GM18507 (cell line): Measurements from ENCODE around the gene NABP1.
A peak's percentile ranks its signal among the peaks of the same experiment; 100 is the strongest.

Experiments
- DNase-seq: peaks from one replicate; pipeline ENCODE4 v3.0.0; 2011; ENCODE audit warnings: low read depth; ENCODE audit not compliant: insufficient read length; ENCODE audit errors: extremely low spot score
- FAIRE-seq: peaks from 2 replicates; lab custom pipeline; 2011; peaks lifted over from hg19 to GRCh38; lab: Jason Lieb, UNC

NABP1 gene

GRCh38 chr2:191678437-191679100, 633 bp downstream of the NABP1 start:
- peak; percentile 55 for FAIRE-seq
- no peak for DNase-seq

GRCh38 chr2:191679818-191680600, 2.1 kb downstream of the NABP1 start:
- FAIRE-seq (peak; percentile 95), DNase-seq (no peak)

GRCh38 chr2:191680639-191681038, 2.7 kb downstream of the NABP1 start:
- FAIRE-seq = no peak

GRCh38 chr2:191682126-191682525, 4.2 kb downstream of the NABP1 start:
- no peak for DNase-seq
- no peak for FAIRE-seq

More at GRCh38 chr2:191680639-191681038, 2.7 kb downstream of the NABP1 start:
- no peak for DNase-seq

GRCh38 chr2:191686066-191686465, 8.1 kb downstream of the NABP1 start:
- FAIRE-seq = no peak

GRCh38 chr2:191686729-191687128, 8.8 kb downstream of the NABP1 start:
- DNase-seq = no peak
- FAIRE-seq = no peak

More at GRCh38 chr2:191686066-191686465, 8.1 kb downstream of the NABP1 start:
- DNase-seq = no peak

GRCh38 chr2:191687867-191688266, 9.9 kb downstream of the NABP1 start:
- DNase-seq (no peak), FAIRE-seq (no peak)

GRCh38 chr2:191688934-191689695, 11.2 kb downstream of the NABP1 start:
- DNase-seq = no peak

GRCh38 chr2:191690327-191690726, 12.4 kb downstream of the NABP1 start:
- DNase-seq = no peak
- FAIRE-seq = no peak

More at GRCh38 chr2:191688934-191689695, 11.2 kb downstream of the NABP1 start:
- no peak for FAIRE-seq

- FAIRE-seq (peak; percentile 96), DNase-seq (no peak)
Measured at GRCh38 chr2:191691016-191691735, 13.2 kb downstream of the NABP1 start.

- DNase-seq (no peak), FAIRE-seq (no peak)
Measured at GRCh38 chr2:191691898-191692297, 14.0 kb downstream of the NABP1 start.

GRCh38 chr2:191692502-191693115, 14.7 kb downstream of the NABP1 start:
- DNase-seq (no peak), FAIRE-seq (no peak)

GRCh38 chr2:191693166-191693565, 15.2 kb downstream of the NABP1 start:
- FAIRE-seq (no peak), DNase-seq (no peak)

GRCh38 chr2:191693778-191694177, 15.8 kb downstream of the NABP1 start:
- DNase-seq (no peak), FAIRE-seq (no peak)

GRCh38 chr2:191696001-191696400, 18.1 kb downstream of the NABP1 start:
- DNase-seq = no peak
- no peak for FAIRE-seq

GRCh38 chr2:191696966-191697365, 19.0 kb downstream of the NABP1 start:
- no peak for DNase-seq
- FAIRE-seq = no peak

- DNase-seq (no peak), FAIRE-seq (no peak)
Measured at GRCh38 chr2:191697870-191698269, 19.9 kb downstream of the NABP1 start.

GRCh38 chr2:191699341-191699945, 21.5 kb downstream of the NABP1 start:
- FAIRE-seq (no peak), DNase-seq (no peak)

- DNase-seq (no peak), FAIRE-seq (no peak)
Measured at GRCh38 chr2:191701029-191701428, 23.1 kb downstream of the NABP1 start.
